K562 (cell line): ENCODE measurements around the gene TMEM167A. TPM values are rescaled to one million over a fixed set of nuclear protein-coding genes. Genes with fewer than 3 reads are reported as not detected.

ENCODE experiments used
- CXXC5 ChIP-seq: fragments of 250-450 bp; sonication (Bioruptor Pico); IDR thresholded peaks from 2 replicates; pipeline ENCODE4 v1.8.0; 2022; ENCODE audit warnings: inconsistent platforms, mild to moderate bottlenecking, moderate library complexity
- E4F1 ChIP-seq: fragments of 250-450 bp; sonication (Bioruptor Pico); IDR thresholded peaks from 2 replicates; pipeline ENCODE4 v1.5.0; 2021; ENCODE audit warnings: mild to moderate bottlenecking, borderline replicate concordance
- GTF2E2 ChIP-seq: fragments of 200-800 bp; sonication (Bioruptor generic); IDR thresholded peaks from 2 replicates; pipeline ENCODE4 v1.6.1; 2016; ENCODE audit warnings: missing genetic modification characterization, missing compliant biosample characterization
- HMG20A ChIP-seq: fragments of 450-650 bp; formaldehyde crosslinking; conservative IDR thresholded peaks from 2 replicates; pipeline ENCODE4 v1.4.0; 2020; ENCODE audit warnings: mild to moderate bottlenecking, mixed read lengths
- HNRNPK ChIP-seq: fragments of 200-400 bp; formaldehyde crosslinking; IDR thresholded peaks from one replicate; pipeline ENCODE4 v1.6.1; 2018; ENCODE audit warnings: mild to moderate bottlenecking, low read depth, low read length; ENCODE audit not compliant: poor library complexity, severe bottlenecking
- IFI16 ChIP-seq: fragments of 250-450 bp; sonication (Bioruptor Pico); IDR thresholded peaks from 2 replicates; pipeline ENCODE4 v2.1.2; 2022; ENCODE audit warnings: mild to moderate bottlenecking, inconsistent platforms
- NR1H2 ChIP-seq: sonication (generic); formaldehyde crosslinking; IDR thresholded peaks from 2 replicates; pipeline ENCODE4 v1.4.0; 2020; ENCODE audit warnings: mild to moderate bottlenecking, missing genetic modification reagents
- SMAD4 ChIP-seq: fragments of 250-450 bp; sonication (Bioruptor Pico); conservative IDR thresholded peaks from 2 replicates; pipeline ENCODE4 v1.8.0; 2021; ENCODE audit warnings: inconsistent platforms, mild to moderate bottlenecking, moderate library complexity
- SNIP1 ChIP-seq: fragments of 450-650 bp; IDR thresholded peaks from 2 replicates; pipeline ENCODE4 v1.7.1; 2017; ENCODE audit warnings: low read depth, mild to moderate bottlenecking
- STAT5B ChIP-seq: fragments of 250-450 bp; sonication (Bioruptor Pico); IDR thresholded peaks from 2 replicates; pipeline ENCODE4 v1.8.0; 2021; ENCODE audit warnings: mild to moderate bottlenecking, inconsistent platforms
- TGIF2 ChIP-seq: sonication (generic); formaldehyde crosslinking; IDR thresholded peaks from 2 replicates; pipeline ENCODE4 v1.8.1; 2022; ENCODE audit warnings: mild to moderate bottlenecking, missing genetic modification reagents, moderate library complexity
- VEZF1 ChIP-seq: fragments of 200-800 bp; sonication (Bioruptor generic); IDR thresholded peaks from 2 replicates; pipeline ENCODE4 v1.6.1; 2017; ENCODE audit warnings: missing genetic modification characterization, missing compliant biosample characterization
- XRCC3 ChIP-seq: fragments of 450-650 bp; IDR thresholded peaks from 2 replicates; pipeline ENCODE4 v1.6.1; 2017; ENCODE audit warnings: mild to moderate bottlenecking, moderate library complexity
- XRCC5 ChIP-seq: fragments of 200-400 bp; formaldehyde crosslinking; IDR thresholded peaks from 2 replicates; pipeline ENCODE4 v1.6.1; 2017; ENCODE audit warnings: low read depth, mild to moderate bottlenecking, low read length
- ZBTB9 ChIP-seq: fragments of 450-650 bp; formaldehyde crosslinking; IDR thresholded peaks from 2 replicates; pipeline ENCODE4 v1.4.0; 2020; ENCODE audit warnings: mild to moderate bottlenecking, moderate library complexity
- ZNF592 ChIP-seq: fragments of 450-650 bp; IDR thresholded peaks from 2 replicates; pipeline ENCODE4 v1.6.1; 2017; ENCODE audit warnings: antibody characterized with exemption, mild to moderate bottlenecking
- polyA plus RNA-seq, 8 experiments: library from polyadenylated mRNA; depleted of rRNA in 4 of 8; stranded (reverse) in 5 of 8; unstranded in 3 of 8; fragments of >200 nt; fragmentation: Nextera tagmentation in 2 of 8; fragmentation: Illumina TruSeq in 1 of 8; extraction: Ambion mirVana in 2 of 8; extraction: Trizol in 1 of 8; gene quantifications; 2 replicates each; pipeline versions ENCODE4 v1.2.1 to v1.2.3, GENCODE V29; 2011 to 2014; ENCODE audit warnings: inconsistent platforms in 1 of 8, missing spikeins in 1 of 8
- total RNA-seq, 7 experiments: library from RNA; depleted of rRNA in 6 of 7; stranded (reverse); fragments of >200 nt in 6 of 7; fragmentation: Illumina TruSeq in 2 of 7; extraction: Trizol in 2 of 7; gene quantifications; 2 replicates each; pipeline versions ENCODE4 v1.2.1 to v1.2.3, GENCODE V29; 2011 to 2021; ENCODE audit warnings: low replicate concordance in 1 of 7

TMEM167A gene
- total and polyA plus RNA-seq, 9 of the 15 experiments (the other 6 are each of a cell fraction or from before 2014, with no cell fraction given), result 35.3 to 458 (median 110) TPM

- no peak for TF ChIP-seq ZNF592
- no peak for TF ChIP-seq HMG20A (CRISPR knock-in tag)
- TF ChIP-seq E4F1 (CRISPR knock-in tag), result no peak
- TF ChIP-seq VEZF1 (CRISPR knock-in tag), result no peak
- no peak for TF ChIP-seq SMAD4 (CRISPR knock-in tag)
- no peak for TF ChIP-seq SNIP1
- no peak for TF ChIP-seq XRCC3
- TF ChIP-seq TGIF2, result no peak
- no peak for TF ChIP-seq HNRNPK
- TF ChIP-seq XRCC5, result no peak
- no peak for TF ChIP-seq STAT5B (CRISPR knock-in tag)
- TF ChIP-seq ZBTB9 (CRISPR knock-in tag), result peak; percentile 77; the same call in 1 of the 2 replicates
- peak; percentile 52; the same call in 1 of the 2 replicates for TF ChIP-seq GTF2E2 (tag)
- TF ChIP-seq NR1H2 (CRISPR knock-in tag), result no peak
- peak; percentile 89 for TF ChIP-seq CXXC5 (CRISPR knock-in tag)
- TF ChIP-seq IFI16 (CRISPR knock-in tag), result no peak
Observed at GRCh38 chr5:83076742-83077661, at the start of gene TMEM167A, which contains the start of gene XRCC4 (continued).
